HCT116 (cell line): ENCODE measurements around the gene CA10. TPM values are rescaled to one million over a fixed set of nuclear protein-coding genes. Genes with fewer than 3 reads are reported as not detected.
A peak's percentile ranks its signal among the peaks of the same experiment; 100 is the strongest.

Experiments used
- ATAC-seq: fragments of 200-7000 bp; cut with Tn5 transposase; 2 replicates; pipeline ENCODE4 v1.9.1; 2020; ENCODE audit warnings: mild to moderate bottlenecking, moderate library complexity
- BruUV-seq: library from RNA; stranded (reverse); fragments of 400-500 nt; replicated peaks from 2 replicates; lab custom pipeline; 2021; lab: Mats Ljungman, UMichigan
- CTCF ChIA-PET: fragments of 300-600 bp; sonication (Branson Sonifier 250); formaldehyde crosslinking; loops from one replicate; lab custom pipeline; 2021; ENCODE audit warnings: antibody characterized with exemption; lab: Charles Lee
- POLR2A ChIA-PET: fragments of 300-600, 350-600 bp; sonication (Branson Sonifier 250); formaldehyde crosslinking; loops from one replicate; lab custom pipeline; 2021; ENCODE audit warnings: antibody characterized with exemption; lab: Charles Lee
- RAD21 ChIA-PET, 2 experiments: fragments of 300-600 bp; sonication (Branson Sonifier 250); formaldehyde crosslinking; loops; one replicate each; lab custom pipeline; 2023; ENCODE audit warnings: low total read pairs in 2 of 2; ENCODE audit not compliant: uncharacterized antibody in 2 of 2, unreplicated experiment in 2 of 2, low non-redundant PET in 1 of 2; lab: Charles Lee
- DNase-seq: peaks from one replicate; pipeline ENCODE4 v3.0.0-alpha.2; 2010; ENCODE audit warnings: low read depth, low spot score
- H2AFZ ChIP-seq: fragments of 200-600 bp; shearing (Covaris generic), sonication (generic); 2 replicates; pipeline ENCODE4 v1.6.1; 2017; ENCODE audit warnings: low read depth, mixed run types, mixed read lengths, antibody characterized with exemption, low read length; ENCODE audit not compliant: poor library complexity, severe bottlenecking
- H3K27ac ChIP-seq: 2 replicates; pipeline ENCODE4 v1.5.1; 2012; ENCODE audit warnings: low read depth, low read length
- H3K27me3 ChIP-seq: fragments of 200-600 bp; sonication (generic); 2 replicates; pipeline ENCODE4 v1.6.1; 2016; ENCODE audit warnings: mixed run types, low read length, mixed read lengths; ENCODE audit not compliant: insufficient read depth
- H3K36me3 ChIP-seq, 2 experiments: fragments of 200-500 bp in 1 of 2; fragments of 200-600 bp in 1 of 2; sonication (Bioruptor generic) in 1 of 2; sonication (generic) in 1 of 2; 2 replicates each; pipeline versions ENCODE4 v1.5.1 to v1.6.1; 2014 to 2016; ENCODE audit warnings: low read length in 2 of 2, inconsistent platforms in 1 of 2, mixed read lengths in 1 of 2, mixed run types in 1 of 2; ENCODE audit not compliant: insufficient read depth in 2 of 2, control insufficient read depth in 1 of 2
- H3K4me1 ChIP-seq, 2 experiments: fragments of 200-600 bp in 1 of 2; sonication (generic) in 1 of 2; 2 replicates each; pipeline versions ENCODE4 v1.5.1 to v1.6.1; 2012 to 2017; ENCODE audit warnings: low read length in 2 of 2, inconsistent platforms in 1 of 2, mild to moderate bottlenecking in 1 of 2, mixed read lengths in 1 of 2, mixed run types in 1 of 2, moderate library complexity in 1 of 2; ENCODE audit not compliant: insufficient read depth in 2 of 2, control insufficient read depth in 1 of 2
- H3K4me2 ChIP-seq: fragments of 200-600 bp; sonication (generic); 2 replicates; pipeline ENCODE4 v1.6.1; 2017; ENCODE audit warnings: mixed run types, low read length, mixed read lengths
- H3K4me3 ChIP-seq, 2 experiments: fragments of 200-600 bp in 1 of 2; sonication (generic) in 1 of 2; replicated peaks in 1 of 2; 2 replicates each; pipeline ENCODE4 v1.5.1; 2011 to 2016; ENCODE audit warnings: low read length in 2 of 2, control low read depth in 1 of 2, low read depth in 1 of 2, mild to moderate bottlenecking in 1 of 2, mixed read lengths in 1 of 2, mixed run types in 1 of 2
- H3K79me2 ChIP-seq: fragments of 200-600 bp; sonication (generic); 2 replicates; pipeline ENCODE4 v1.6.1; 2017; ENCODE audit warnings: mild to moderate bottlenecking, mixed run types, low read length, moderate library complexity, mixed read lengths; ENCODE audit not compliant: insufficient read depth
- H3K9ac ChIP-seq: fragments of 200-600 bp; sonication (generic); 2 replicates; pipeline ENCODE4 v1.6.1; 2016; ENCODE audit warnings: low read length, mixed read lengths
- H3K9me2 ChIP-seq: fragments of 200-600 bp; sonication (generic), shearing (Covaris generic); 2 replicates; pipeline ENCODE4 v1.6.1; 2017; ENCODE audit warnings: mixed run types, mild to moderate bottlenecking, moderate library complexity; ENCODE audit not compliant: insufficient read depth
- H3K9me3 ChIP-seq, 2 experiments: fragments of 200-500 bp in 1 of 2; fragments of 200-600 bp in 1 of 2; sonication (Bioruptor generic) in 1 of 2; sonication (generic) in 1 of 2; 2 replicates each; pipeline ENCODE4 v1.6.1; 2014 to 2017; ENCODE audit warnings: low read length in 2 of 2, mixed read lengths in 2 of 2, inconsistent platforms in 1 of 2, low read depth in 1 of 2, mild to moderate bottlenecking in 1 of 2, mixed run types in 1 of 2, moderate library complexity in 1 of 2; ENCODE audit not compliant: control insufficient read depth in 1 of 2, insufficient read depth in 1 of 2
- H4K20me1 ChIP-seq: fragments of 200-600 bp; sonication (generic), shearing (Covaris generic); 2 replicates; pipeline ENCODE4 v1.6.1; 2017; ENCODE audit warnings: mixed run types, mild to moderate bottlenecking, moderate library complexity; ENCODE audit not compliant: insufficient read depth
- EGR1 ChIP-seq: IDR thresholded peaks from 2 replicates; pipeline ENCODE4 v1.6.1; 2012; ENCODE audit warnings: low read depth
- POLR2A ChIP-seq: IDR thresholded peaks from 2 replicates; pipeline ENCODE4 v1.7.0; 2011; ENCODE audit warnings: borderline replicate concordance; ENCODE audit not compliant: insufficient read depth, insufficient read length; ENCODE audit errors: extremely low read depth
- POLR2AphosphoS5 ChIP-seq: IDR thresholded peaks from 2 replicates; pipeline ENCODE4 v1.6.1; 2011; ENCODE audit warnings: mild to moderate bottlenecking, low read depth, low read length, moderate library complexity
- SIN3A ChIP-seq: IDR thresholded peaks from 2 replicates; pipeline ENCODE4 v1.6.1; 2012; ENCODE audit warnings: low read depth
- TCF7L2 ChIP-seq: IDR thresholded peaks from 2 replicates; pipeline ENCODE4 v1.7.0; 2011; ENCODE audit warnings: borderline replicate concordance, inconsistent platforms; ENCODE audit not compliant: insufficient read depth, insufficient read length; ENCODE audit errors: extremely low read depth
- intact Hi-C: fragments of 100-400 bp; cut with micrococcal nuclease; formaldehyde crosslinking; loops from 2 replicates; pipeline ENCODE4 v1.10.0; 2022
- total RNA-seq: library from RNA; stranded (reverse); gene quantifications from one replicate; pipeline ENCODE4 v1.2.1, GENCODE V29; 2021; ENCODE audit not compliant: unreplicated experiment
- TF ChIP-seq, protein P1 (sequence below): IDR thresholded peaks from 2 replicates; pipeline ENCODE4 v1.6.1; 2012
- TF ChIP-seq, protein P2 (sequence below), 3 experiments: fragments of 200-600 bp in 1 of 3; sonication (generic) in 1 of 3; IDR thresholded peaks in 2 of 3; conservative IDR thresholded peaks in 1 of 3; 2 replicates each; pipeline ENCODE4 v1.5.1; 2012 to 2017; ENCODE audit warnings: low read depth in 2 of 3, low read length in 2 of 3, antibody characterized with exemption in 1 of 3, borderline replicate concordance in 1 of 3, control low read depth in 1 of 3, mild to moderate bottlenecking in 1 of 3, mixed read lengths in 1 of 3, mixed run types in 1 of 3, moderate library complexity in 1 of 3; ENCODE audit not compliant: insufficient read depth in 1 of 3

Gene CA10
- total RNA-seq, 1 experiment from 2014 or later = not detected

DNA sequence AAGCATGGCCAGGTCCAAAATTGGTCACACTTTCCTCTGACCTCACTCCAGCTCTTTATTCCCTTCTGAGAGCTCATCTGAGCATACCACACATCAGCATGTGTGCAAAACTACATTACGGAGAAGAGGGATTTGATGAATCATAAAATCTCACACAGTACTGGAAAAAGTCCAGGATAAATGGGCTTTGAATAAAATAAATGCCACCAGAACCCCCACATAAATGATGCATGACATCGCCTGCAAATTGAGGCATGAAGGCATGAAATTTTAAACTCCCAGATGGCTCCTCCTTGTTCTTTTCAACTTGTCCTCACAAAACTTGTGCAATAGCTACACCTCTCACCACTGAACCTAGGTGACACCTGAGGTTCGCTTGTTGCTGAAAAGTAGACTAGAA, 439.5 kb downstream of the CA10 start:
- ATAC-seq (no peak), DNase-seq (no peak)
- no peaks in the 10 kb centered on the region for H3K79me2 ChIP-seq
- no peaks in the 10 kb centered on the region for H4K20me1 ChIP-seq
- no TSS peak for BruUV-seq
- RAD21 ChIA-PET = no interaction called here
- H3K4me1 ChIP-seq = no peaks in the 10 kb centered on the region
- no peak overlapping the region for H3K4me3 ChIP-seq
- H2AFZ ChIP-seq = no peak overlapping the region
- POLR2A ChIA-PET = no interaction called here
- H3K36me3 ChIP-seq = no peaks in the 10 kb centered on the region
- no peak overlapping the region for H3K4me2 ChIP-seq
- no peak overlapping the region for H3K27ac ChIP-seq
- H3K27me3 ChIP-seq = no peaks in the 10 kb centered on the region
- TF ChIP-seq SIN3A (no peak), EGR1 (no peak), TCF7L2 (no peak)
- TF ChIP-seq, protein P1, sequence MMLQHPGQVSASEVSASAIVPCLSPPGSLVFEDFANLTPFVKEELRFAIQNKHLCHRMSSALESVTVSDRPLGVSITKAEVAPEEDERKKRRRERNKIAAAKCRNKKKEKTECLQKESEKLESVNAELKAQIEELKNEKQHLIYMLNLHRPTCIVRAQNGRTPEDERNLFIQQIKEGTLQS = no peak
- no peaks in the 10 kb centered on the region for H3K9me3 ChIP-seq
- H3K9me2 ChIP-seq = no peaks in the 10 kb centered on the region
- intact Hi-C loops = no loop called here
- H3K9ac ChIP-seq = no peak overlapping the region
- CTCF ChIA-PET = no interaction called here

DNA sequence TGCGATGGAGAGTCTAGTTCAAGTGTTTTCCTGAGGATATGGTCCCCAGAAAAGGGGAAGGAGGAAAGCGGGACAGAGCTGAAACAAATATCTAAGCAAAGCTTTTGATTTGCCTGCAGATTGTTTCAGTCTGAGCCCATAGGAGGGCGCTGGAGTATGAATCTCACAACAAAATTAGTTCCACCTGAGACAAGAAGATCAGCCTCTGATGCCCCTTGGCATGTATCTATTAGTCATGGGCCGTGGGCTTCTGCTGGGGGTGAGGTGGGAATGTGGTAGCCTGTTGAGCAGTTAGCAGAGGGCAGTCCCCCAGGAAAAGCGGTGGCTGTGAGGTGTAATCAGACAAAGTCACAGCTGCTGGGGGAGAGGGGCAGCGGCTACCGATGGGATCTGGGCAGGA, 446.9 kb downstream of the CA10 start:
- no peaks in the 10 kb centered on the region for H3K4me1 ChIP-seq
- no peak overlapping the region for H3K4me2 ChIP-seq
- ATAC-seq (no peak), DNase-seq (no peak)
- CTCF ChIA-PET = no interaction called here
- intact Hi-C loops = no loop called here
- POLR2A ChIA-PET = no interaction called here
- no peaks in the 10 kb centered on the region for H3K9me3 ChIP-seq
- no peaks in the 10 kb centered on the region for H3K9me2 ChIP-seq
- H3K27me3 ChIP-seq = peaks cover 42% of the 10 kb centered on the region
- H4K20me1 ChIP-seq = no peaks in the 10 kb centered on the region
- H2AFZ ChIP-seq = no peak overlapping the region
- H3K36me3 ChIP-seq = no peaks in the 10 kb centered on the region
- H3K9ac ChIP-seq = no peak overlapping the region
- no peak overlapping the region for H3K27ac ChIP-seq
- no peak for TF ChIP-seq POLR2AphosphoS5
- no peak for TF ChIP-seq POLR2A
- TF ChIP-seq, protein P2, sequence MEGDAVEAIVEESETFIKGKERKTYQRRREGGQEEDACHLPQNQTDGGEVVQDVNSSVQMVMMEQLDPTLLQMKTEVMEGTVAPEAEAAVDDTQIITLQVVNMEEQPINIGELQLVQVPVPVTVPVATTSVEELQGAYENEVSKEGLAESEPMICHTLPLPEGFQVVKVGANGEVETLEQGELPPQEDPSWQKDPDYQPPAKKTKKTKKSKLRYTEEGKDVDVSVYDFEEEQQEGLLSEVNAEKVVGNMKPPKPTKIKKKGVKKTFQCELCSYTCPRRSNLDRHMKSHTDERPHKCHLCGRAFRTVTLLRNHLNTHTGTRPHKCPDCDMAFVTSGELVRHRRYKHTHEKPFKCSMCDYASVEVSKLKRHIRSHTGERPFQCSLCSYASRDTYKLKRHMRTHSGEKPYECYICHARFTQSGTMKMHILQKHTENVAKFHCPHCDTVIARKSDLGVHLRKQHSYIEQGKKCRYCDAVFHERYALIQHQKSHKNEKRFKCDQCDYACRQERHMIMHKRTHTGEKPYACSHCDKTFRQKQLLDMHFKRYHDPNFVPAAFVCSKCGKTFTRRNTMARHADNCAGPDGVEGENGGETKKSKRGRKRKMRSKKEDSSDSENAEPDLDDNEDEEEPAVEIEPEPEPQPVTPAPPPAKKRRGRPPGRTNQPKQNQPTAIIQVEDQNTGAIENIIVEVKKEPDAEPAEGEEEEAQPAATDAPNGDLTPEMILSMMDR (IDR thresholded peaks at IDR 0.05 in 2 of 3, conservative IDR thresholded peaks at IDR 0.05 in 1 of 3; ENCODE audit: borderline replicate concordance in 1 of 3, insufficient read depth in 1 of 3, low read depth in 2 of 3, low read length in 2 of 3) = 0 out of 6 replicates have a peak, but pooled peaks of 1 of the 3 experiments have one; percentile 11
- BruUV-seq = no TSS peak
- H3K4me3 ChIP-seq = no peak overlapping the region
- no peaks in the 10 kb centered on the region for H3K79me2 ChIP-seq
- RAD21 ChIA-PET = no interaction called here
